T-cell (primary cell): Measurements from ENCODE around the gene TTC39C. TPM values are rescaled to one million over a fixed set of nuclear protein-coding genes. Genes with fewer than 3 reads are reported as not detected.
A peak's percentile ranks its signal among the peaks of the same experiment; 100 is the strongest.

Experiments used
- ATAC-seq, 4 experiments: fragments of 200-7000 bp in 3 of 4; fragments of 150-1000 bp in 1 of 4; cut with Tn5 transposase; replicated peaks in 1 of 4; 1 replicate in 3 of 4; 2 replicates in 1 of 4; pipeline ENCODE4 v1.10.0; 2021; ENCODE audit warnings: moderate library complexity in 3 of 4, mild to moderate bottlenecking in 2 of 4, moderate number of reproducible peaks in 1 of 4
- CTCF ChIA-PET, 2 donors: fragments of 300-600 bp; sonication (Branson Sonifier 250); formaldehyde crosslinking; loops; one replicate each; lab custom pipeline; 2022; ENCODE audit warnings: antibody characterized with exemption in 2 of 2; lab: Charles Lee
- POLR2A ChIA-PET, 2 donors: fragments of 300-600 bp; sonication (Branson Sonifier 250); formaldehyde crosslinking; loops; one replicate each; lab custom pipeline; 2022; ENCODE audit warnings: antibody characterized with exemption in 2 of 2; lab: Charles Lee
- DNase-seq, 35 experiments: peaks; one replicate each; pipeline versions ENCODE4 v3.0.0 to v3.0.0-alpha.2; 2013 to 2023
- H3K27ac ChIP-seq: one replicate; pipeline ENCODE4 v1.5.1; 2013; ENCODE audit warnings: low read length
- H3K27me3 ChIP-seq, 2 experiments: replicated peaks in 1 of 2; 1 replicate in 1 of 2; 2 replicates in 1 of 2; pipeline versions ENCODE4 v1.6.1 to v1.7.0; 2013; ENCODE audit warnings: low read length in 1 of 2, mixed read lengths in 1 of 2; ENCODE audit not compliant: control insufficient read depth in 2 of 2, insufficient read depth in 2 of 2; ENCODE audit errors: extremely low read depth in 1 of 2
- H3K36me3 ChIP-seq, 2 donors: 1 replicate in 1 of 2; 2 replicates in 1 of 2; pipeline versions ENCODE4 v1.6.1 to v1.7.0; 2013; ENCODE audit warnings: low read length in 1 of 2; ENCODE audit not compliant: control insufficient read depth in 2 of 2, insufficient read depth in 1 of 2; ENCODE audit errors: extremely low read depth in 1 of 2
- H3K4me1 ChIP-seq, 2 experiments: 1 replicate in 1 of 2; 2 replicates in 1 of 2; pipeline versions ENCODE4 v1.6.1 to v1.7.0; 2013; ENCODE audit warnings: low read length in 2 of 2, mixed read lengths in 1 of 2; ENCODE audit not compliant: insufficient read depth in 2 of 2, control insufficient read depth in 1 of 2; ENCODE audit errors: extremely low read depth in 1 of 2
- H3K4me3 ChIP-seq, 2 donors: 1 replicate in 1 of 2; 2 replicates in 1 of 2; pipeline versions ENCODE4 v1.5.1 to v1.7.0; 2013; ENCODE audit warnings: mild to moderate bottlenecking in 2 of 2, low read length in 1 of 2, moderate library complexity in 1 of 2; ENCODE audit not compliant: control insufficient read depth in 1 of 2; ENCODE audit errors: extremely low read depth in 1 of 2
- H3K9me3 ChIP-seq: 2 replicates; pipeline ENCODE4 v1.7.0; 2013
- H3K27ac Mint-ChIP-seq, 2 donors: one replicate each; pipeline ENCODE4 v1.8.0; 2020 to 2021; ENCODE audit warnings: mild to moderate bottlenecking in 2 of 2, mixed read lengths in 2 of 2
- H3K27me3 Mint-ChIP-seq, 2 donors: one replicate each; pipeline ENCODE4 v1.8.0; 2021 to 2022; ENCODE audit warnings: mixed read lengths in 2 of 2
- H3K36me3 Mint-ChIP-seq: one replicate; pipeline ENCODE4 v1.8.0; 2021; ENCODE audit warnings: mixed read lengths
- H3K4me1 Mint-ChIP-seq, 3 donors: one replicate each; pipeline ENCODE4 v1.8.0; 2020 to 2022; ENCODE audit warnings: mixed read lengths in 3 of 3, mild to moderate bottlenecking in 1 of 3
- H3K4me3 Mint-ChIP-seq, 3 donors: one replicate each; pipeline ENCODE4 v1.8.0; 2020 to 2022; ENCODE audit warnings: mild to moderate bottlenecking in 3 of 3, mixed read lengths in 3 of 3, moderate library complexity in 3 of 3
- H3K9me3 Mint-ChIP-seq, 3 donors: one replicate each; pipeline ENCODE4 v1.8.0; 2020 to 2022; ENCODE audit warnings: mixed read lengths in 3 of 3
- WGBS: methylation state at CpG from one replicate; pipeline ENCODE4 v1.1.5; 2013; ENCODE audit warnings: missing lambda C conversion rate; ENCODE audit not compliant: insufficient coverage; 5-methylcytosine and 5-hydroxymethylcytosine counted together
- total RNA-seq, 35 experiments: library from RNA in 6 of 35; stranded (reverse) in 6 of 35; fragments of 120-200 nt in 1 of 35; gene quantifications; one replicate each; pipeline versions ENCODE4 v1.2.1 to v1.2.4 and lab custom pipeline; 2013 to 2026

TTC39C gene
- total RNA-seq, 5 donors from 2014 or later (not counting 1 experiment from before 2014, with no cell fraction given): 123 to 151 (median 136) TPM

- CTCF ChIA-PET: no interaction called here
Measured at GRCh38 chr18:24064391-24065100, 50.0 kb downstream of the TTC39C start.

DNA sequence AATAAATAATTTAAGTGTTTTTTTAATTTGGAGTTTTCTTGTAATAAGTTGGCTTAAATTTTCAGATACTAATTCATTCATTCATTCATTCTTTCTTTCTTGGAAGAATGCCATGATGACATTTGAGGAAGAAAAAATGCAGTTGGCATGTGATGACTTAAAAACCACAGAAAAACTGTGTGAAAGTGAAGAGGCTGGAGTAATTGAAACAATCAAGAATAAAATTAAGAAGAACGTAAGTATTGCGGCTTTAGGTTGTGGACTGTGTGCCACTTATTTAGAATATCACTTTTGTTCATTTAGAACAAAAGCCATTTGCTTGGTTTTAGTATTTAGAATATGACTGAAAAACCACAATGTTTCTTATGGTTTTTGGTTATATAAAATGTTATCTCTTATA is 51.4 kb downstream of the TTC39C start:
- Histone ChIP-seq H3K9me3 (no peaks in the 10 kb centered on the region), H3K4me1 (peaks cover 2 to 15% of the 10 kb centered on the region in 2 experiments), H3K27ac (no peak overlapping the region), H3K36me3 (peaks cover 0 to 40% of the 10 kb centered on the region in 2 donors), H3K27me3 (no peaks in the 10 kb centered on the region), H3K4me3 (no peak overlapping the region)
- Mint-ChIP-seq H3K27me3 (no peaks in the 10 kb centered on the region), H3K27ac (peak overlapping the region in 1 of 2 donors; percentile 0), H3K4me3 (no peak overlapping the region), H3K4me1 (peaks cover 81 to 85% (median 82%) of the 10 kb centered on the region in 3 donors), H3K36me3 (peaks cover 47% of the 10 kb centered on the region), H3K9me3 (no peaks in the 10 kb centered on the region)
- ATAC-seq (no peak), DNase-seq (no peak)
- ChIA-PET CTCF (interaction anchor here (0.6 kb wide), 2 partner anchors 16 to 204 kb away, joined by 3 read pairs; no protein-coding TSS in a partner anchor), POLR2A (no interaction called here)
- no CpG with 5 or more reads among the region's 2 CpGs for WGBS

More at GRCh38 chr18:24064391-24065100, 50.0 kb downstream of the TTC39C start:
- H3K27me3 ChIP-seq: no peaks in the 10 kb centered on the region
- peaks cover 0 to 35% of the 10 kb centered on the region in 2 donors for H3K36me3 ChIP-seq
- Mint-ChIP-seq H3K4me1 (peaks cover 86 to 89% (median 88%) of the 10 kb centered on the region in 3 donors), H3K27me3 (no peaks in the 10 kb centered on the region), H3K36me3 (peaks cover 44% of the 10 kb centered on the region), H3K4me3 (no peak overlapping the region), H3K27ac (peak overlapping the region in 1 of 2 donors; percentile 45), H3K9me3 (no peaks in the 10 kb centered on the region)
- POLR2A ChIA-PET: no interaction called here
- H3K9me3 ChIP-seq: no peaks in the 10 kb centered on the region
- 100% methylated on average over 2 of the region's 8 CpGs for WGBS
- H3K4me1 ChIP-seq: peaks cover 2 to 15% of the 10 kb centered on the region in 2 experiments
- ATAC-seq: no peak
- H3K27ac ChIP-seq: no peak overlapping the region
- DNase-seq: no peak
- H3K4me3 ChIP-seq: no peak overlapping the region

DNA sequence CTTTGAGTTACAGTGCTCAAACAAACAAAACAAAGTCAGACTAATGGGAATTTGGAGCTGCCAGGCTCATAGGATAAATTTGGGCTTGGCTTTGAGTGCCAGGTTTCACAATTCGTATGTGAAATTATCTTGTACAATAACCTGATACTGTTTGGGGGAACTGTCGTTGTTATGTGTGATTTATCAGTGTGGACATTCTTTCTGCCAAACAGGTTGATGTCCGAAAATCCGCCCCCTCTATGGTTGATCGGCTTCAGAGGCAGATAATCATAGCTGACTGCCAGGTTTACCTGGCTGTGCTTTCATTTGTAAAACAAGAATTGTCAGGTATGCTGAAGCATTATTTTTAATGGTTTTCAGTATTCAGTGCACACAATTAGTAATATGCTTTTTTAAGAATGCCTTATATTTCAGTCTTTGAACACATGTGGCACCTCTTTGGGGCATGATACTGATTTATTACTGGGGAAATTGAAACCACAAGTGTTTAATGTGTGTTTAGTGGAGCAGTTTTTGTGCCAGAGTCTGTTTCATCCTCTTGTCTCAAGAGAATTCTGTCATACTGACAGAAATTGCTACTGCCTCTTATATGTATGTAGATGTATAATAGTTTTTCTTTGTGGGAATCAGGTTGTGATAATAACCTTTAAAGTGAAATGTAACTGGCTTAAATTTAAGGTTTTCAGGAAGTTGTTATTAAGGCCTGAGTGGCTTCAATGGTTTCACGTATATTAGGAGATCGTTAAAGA is 54.6 kb downstream of the TTC39C start:
- WGBS: 92% methylated on average over 2 of the region's 7 CpGs
- H3K27me3 Mint-ChIP-seq: no peaks in the 10 kb centered on the region
- peaks cover 0 to 61% of the 10 kb centered on the region in 2 donors for H3K36me3 ChIP-seq
- H3K9me3 Mint-ChIP-seq: peaks cover 0 to 4% (median 0%) of the 10 kb centered on the region in 3 donors
- CTCF ChIA-PET: no interaction called here
- no peak overlapping the region for H3K27ac ChIP-seq
- no peak for ATAC-seq
- POLR2A ChIA-PET: interaction anchor here in 1 of 2 donors (0.6 to 0.7 kb wide), 2 partner anchors 105 to 144 kb away, joined by 3 read pairs; no protein-coding TSS in a partner anchor
- H3K4me3 Mint-ChIP-seq: no peak overlapping the region
- peaks cover 67% of the 10 kb centered on the region for H3K36me3 Mint-ChIP-seq
- DNase-seq: no peak
- H3K9me3 ChIP-seq: no peaks in the 10 kb centered on the region
- peaks cover 53 to 72% (median 68%) of the 10 kb centered on the region in 3 donors for H3K4me1 Mint-ChIP-seq
- no peak overlapping the region for H3K4me3 ChIP-seq
- no peaks in the 10 kb centered on the region for H3K27me3 ChIP-seq
- no peak overlapping the region for H3K27ac Mint-ChIP-seq
- H3K4me1 ChIP-seq: peaks cover 2 to 3% of the 10 kb centered on the region in 2 experiments

- H3K4me1 Mint-ChIP-seq: peaks cover 51 to 72% (median 68%) of the 10 kb centered on the region in 3 donors
- CTCF ChIA-PET: interaction anchor here in 1 of 2 donors (0.6 kb wide), 1 partner anchor 257 kb away, joined by 7 read pairs; no protein-coding TSS in a partner anchor
- no peak overlapping the region for H3K4me3 Mint-ChIP-seq
- POLR2A ChIA-PET: no interaction called here
- H3K27ac ChIP-seq: no peak overlapping the region
- DNase-seq (no peak), ATAC-seq (no peak)
- H3K9me3 ChIP-seq: no peaks in the 10 kb centered on the region
- H3K9me3 Mint-ChIP-seq: peaks cover 0 to 8% (median 0%) of the 10 kb centered on the region in 3 donors
- peaks cover 63% of the 10 kb centered on the region for H3K36me3 Mint-ChIP-seq
- no peak overlapping the region for H3K27ac Mint-ChIP-seq
- peaks cover 2 to 9% of the 10 kb centered on the region in 2 experiments for H3K4me1 ChIP-seq
- H3K27me3 Mint-ChIP-seq: no peaks in the 10 kb centered on the region
- no peak overlapping the region for H3K4me3 ChIP-seq
- H3K36me3 ChIP-seq: peaks cover 0 to 57% of the 10 kb centered on the region in 2 donors
- H3K27me3 ChIP-seq: no peaks in the 10 kb centered on the region
- WGBS: 83% methylated on average over 5 of the region's 9 CpGs
Measured at GRCh38 chr18:24071029-24071428, 56.5 kb downstream of the TTC39C start.

DNA sequence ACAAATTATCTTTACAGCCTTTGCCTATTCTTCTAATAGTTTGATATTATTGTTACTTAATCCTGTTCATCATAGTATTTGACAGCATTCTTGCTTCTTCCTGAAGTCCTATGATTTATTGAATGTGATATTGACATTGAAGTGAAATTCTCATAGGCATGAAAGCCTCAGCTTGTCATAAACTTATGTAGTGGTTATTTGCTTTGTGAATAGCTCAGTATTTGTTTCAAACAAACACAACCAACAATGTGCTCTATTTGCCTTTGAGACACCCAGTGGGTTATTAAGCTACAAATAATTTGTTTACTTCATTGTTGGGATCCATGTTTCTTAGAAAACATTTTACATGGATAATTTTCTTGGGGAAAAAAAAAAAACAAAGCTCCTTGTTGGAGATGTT is 57.2 kb downstream of the TTC39C start:
- no peak overlapping the region for H3K27ac Mint-ChIP-seq
- Histone ChIP-seq H3K27me3 (no peaks in the 10 kb centered on the region), H3K9me3 (no peaks in the 10 kb centered on the region), H3K4me1 (peaks cover 2 to 15% of the 10 kb centered on the region in 2 experiments), H3K36me3 (peaks cover 0 to 50% of the 10 kb centered on the region in 2 donors), H3K27ac (no peak overlapping the region), H3K4me3 (no peak overlapping the region)
- no peaks in the 10 kb centered on the region for H3K27me3 Mint-ChIP-seq
- no peak for ATAC-seq
- DNase-seq: no peak
- peaks cover 61% of the 10 kb centered on the region for H3K36me3 Mint-ChIP-seq
- H3K4me3 Mint-ChIP-seq: no peak overlapping the region
- POLR2A ChIA-PET: interaction anchor here (0.6 to 0.9 kb wide), 5 partner anchors 10 to 638 kb away, joined by 3 read pairs; no protein-coding TSS in a partner anchor
- CTCF ChIA-PET: interaction anchor here (0.6 to 1.1 kb wide), 4 partner anchors 11 to 432 kb away, joined by 3 to 4 read pairs (median 3); no protein-coding TSS in a partner anchor
- H3K9me3 Mint-ChIP-seq: peaks cover 0 to 8% (median 0%) of the 10 kb centered on the region in 3 donors
- H3K4me1 Mint-ChIP-seq: peaks cover 51 to 73% (median 69%) of the 10 kb centered on the region in 3 donors

- Histone ChIP-seq H3K9me3 (no peaks in the 10 kb centered on the region), H3K27ac (no peak overlapping the region), H3K4me1 (peaks cover 2 to 15% of the 10 kb centered on the region in 2 experiments), H3K27me3 (no peaks in the 10 kb centered on the region), H3K4me3 (no peak overlapping the region), H3K36me3 (peaks cover 0 to 48% of the 10 kb centered on the region in 2 donors)
- ChIA-PET CTCF (interaction anchor here in 1 of 2 donors (0.7 kb wide), 2 partner anchors 154 to 1272 kb away, joined by 3 read pairs; no protein-coding TSS in a partner anchor), POLR2A (no interaction called here)
- Mint-ChIP-seq H3K36me3 (peaks cover 61% of the 10 kb centered on the region), H3K27me3 (no peaks in the 10 kb centered on the region), H3K4me1 (peaks cover 50 to 72% (median 71%) of the 10 kb centered on the region in 3 donors), H3K27ac (peak overlapping the region in 1 of 2 donors; percentile 49), H3K4me3 (no peak overlapping the region), H3K9me3 (peaks cover 0 to 8% (median 0%) of the 10 kb centered on the region in 3 donors)
- ATAC-seq (no peak), DNase-seq (no peak)
- 100% methylated on average over 1 of the region's 1 CpG for WGBS
Measured at GRCh38 chr18:24072743-24073142, 58.2 kb downstream of the TTC39C start.
